NCI-H69 (cell line): ENCODE results near the gene MEPCE.
A peak's percentile ranks its signal among the peaks of the same experiment; 100 is the strongest.

ENCODE experiments used
- DNase-seq: peaks from one replicate; lab custom pipeline; 2025; lab: John Stamatoyannopoulos, UW

Gene MEPCE

DNA sequence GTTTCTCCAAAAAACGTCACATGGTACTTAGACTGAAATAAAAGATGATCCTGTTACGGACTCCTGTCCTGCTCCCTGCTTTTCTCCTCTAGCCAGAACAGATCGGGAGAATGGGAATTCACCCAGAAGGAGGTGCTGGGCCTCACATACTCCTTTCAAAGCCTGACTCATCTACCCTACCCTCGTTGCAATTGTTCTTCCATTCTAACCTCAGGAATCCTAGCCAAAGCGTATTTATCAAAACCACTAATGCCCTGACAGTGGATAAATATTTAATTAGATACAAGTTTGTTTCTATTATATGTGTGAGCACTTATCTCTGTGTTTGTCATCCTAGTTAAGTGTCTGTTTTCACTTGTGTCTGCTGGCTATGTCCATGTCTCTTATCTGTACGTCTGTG lies 22.9 kb upstream of the MEPCE start:
- no peak for DNase-seq

DNA sequence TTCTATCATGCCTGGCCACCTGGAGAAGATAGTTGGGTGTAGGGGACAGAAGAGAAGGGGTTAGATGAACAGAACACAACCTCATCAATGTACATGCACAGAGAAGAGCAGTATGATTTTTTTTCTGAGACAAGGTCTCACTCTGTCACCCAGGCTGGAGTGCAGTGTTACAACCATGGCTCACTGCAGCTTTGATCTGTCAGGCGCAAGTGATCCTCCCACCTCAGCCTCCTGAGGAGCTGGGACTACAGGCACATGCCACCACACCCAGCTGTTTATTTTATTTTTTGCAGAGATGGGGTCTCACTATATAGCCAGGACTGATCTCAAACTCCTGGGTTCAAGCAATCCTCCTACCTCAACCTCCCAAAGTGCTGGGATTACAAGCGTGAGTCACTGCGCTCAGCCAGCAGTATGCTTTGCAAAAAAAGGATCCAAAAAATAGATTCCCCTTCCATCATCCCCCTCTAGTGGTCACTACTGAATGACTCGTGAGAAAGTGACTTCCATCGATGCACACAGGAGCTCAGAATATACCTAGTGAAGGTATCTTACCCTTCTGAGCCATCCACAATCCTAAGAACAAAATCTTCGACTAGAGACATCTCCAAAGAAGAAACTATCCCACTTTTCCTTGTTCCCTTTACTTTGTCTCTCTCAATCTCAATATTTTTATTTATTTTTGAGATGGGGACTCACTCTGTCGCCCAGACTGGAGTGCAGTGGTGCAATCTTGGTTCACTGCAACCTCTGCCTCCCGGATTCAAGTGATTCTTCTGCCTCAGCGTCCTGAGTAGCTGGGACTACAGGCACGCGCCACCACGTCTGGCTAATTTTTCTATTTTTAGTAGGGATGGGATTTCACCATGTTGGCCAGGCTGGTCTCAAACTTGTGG lies 22.1 kb upstream of the MEPCE start:
- DNase-seq, result peak; percentile 71

DNA sequence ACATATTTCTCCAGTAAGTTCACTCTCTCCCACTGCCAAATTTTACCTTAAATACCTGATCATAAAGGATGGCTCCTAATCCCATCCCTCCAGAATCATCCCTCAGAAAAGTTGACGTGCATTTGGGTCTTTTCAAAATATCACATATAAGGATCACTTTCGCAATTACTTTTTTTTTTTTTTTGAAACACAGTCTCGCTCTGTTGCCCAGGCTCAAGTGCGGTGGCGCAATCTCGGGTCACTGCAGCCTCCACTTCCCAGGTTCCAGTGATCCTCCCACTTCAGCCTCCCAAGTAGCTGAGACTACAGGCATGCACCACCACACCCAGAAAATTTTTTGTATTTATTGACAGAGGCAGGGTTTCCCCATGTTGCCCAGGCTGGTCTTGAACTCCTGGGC lies 18.5 kb upstream of the MEPCE start:
- DNase-seq, result no peak

DNA sequence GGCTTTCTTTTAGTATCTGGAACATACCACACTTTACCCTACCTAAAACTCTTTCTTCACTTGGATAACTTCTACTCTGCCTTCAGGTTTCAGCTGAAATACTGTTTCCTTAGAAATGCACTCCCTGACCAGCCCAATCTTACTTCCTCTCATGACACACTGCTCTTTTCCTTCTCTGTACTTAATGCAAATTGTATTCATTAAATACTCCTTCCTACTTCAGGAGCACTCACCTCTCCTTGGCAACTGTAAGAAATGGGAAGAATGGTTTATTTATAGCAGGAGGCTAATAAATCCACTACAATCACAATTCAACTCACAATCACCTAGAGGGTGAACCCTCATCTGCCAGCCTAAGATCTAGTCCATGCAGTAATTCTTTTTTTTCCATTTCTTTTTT lies 16.3 kb upstream of the MEPCE start:
- DNase-seq, result no peak

DNA sequence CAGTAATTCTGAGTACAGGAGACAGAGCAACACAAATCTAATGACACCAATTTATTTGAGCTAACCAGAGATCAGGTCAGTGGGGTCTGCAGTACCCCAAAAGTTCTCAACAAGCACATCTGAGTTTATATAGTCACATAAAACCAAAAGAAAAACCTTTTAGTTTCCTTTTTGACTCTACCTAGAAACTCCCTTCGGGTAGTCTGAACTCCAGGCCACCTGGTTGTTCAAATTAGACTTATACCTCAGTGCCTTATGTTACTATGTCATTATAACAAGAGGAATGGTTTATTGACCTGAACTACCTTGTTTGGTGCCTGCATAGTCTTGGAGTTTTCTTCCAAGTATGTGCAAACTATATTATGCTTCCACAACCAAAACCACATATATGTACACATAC lies 15.7 kb upstream of the MEPCE start:
- no peak for DNase-seq

DNA sequence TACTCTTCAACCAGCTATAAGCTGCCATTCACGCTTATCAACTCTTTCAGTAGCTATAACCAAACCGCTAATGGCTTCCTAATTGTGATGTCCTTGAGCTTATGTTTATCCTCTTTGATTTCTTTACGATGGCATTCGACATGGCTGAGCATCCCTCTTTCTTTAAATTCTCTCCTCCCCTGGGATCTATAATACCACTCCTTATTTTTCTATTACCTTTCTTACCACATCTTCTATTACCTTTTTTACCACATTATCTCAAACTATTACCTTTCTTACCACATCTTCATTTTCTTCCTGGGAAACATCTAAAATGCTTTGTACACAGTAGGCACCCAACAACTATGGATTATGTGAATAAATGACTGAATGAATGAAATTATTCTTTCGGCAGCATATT lies 14.2 kb upstream of the MEPCE start:
- DNase-seq, result no peak

DNA sequence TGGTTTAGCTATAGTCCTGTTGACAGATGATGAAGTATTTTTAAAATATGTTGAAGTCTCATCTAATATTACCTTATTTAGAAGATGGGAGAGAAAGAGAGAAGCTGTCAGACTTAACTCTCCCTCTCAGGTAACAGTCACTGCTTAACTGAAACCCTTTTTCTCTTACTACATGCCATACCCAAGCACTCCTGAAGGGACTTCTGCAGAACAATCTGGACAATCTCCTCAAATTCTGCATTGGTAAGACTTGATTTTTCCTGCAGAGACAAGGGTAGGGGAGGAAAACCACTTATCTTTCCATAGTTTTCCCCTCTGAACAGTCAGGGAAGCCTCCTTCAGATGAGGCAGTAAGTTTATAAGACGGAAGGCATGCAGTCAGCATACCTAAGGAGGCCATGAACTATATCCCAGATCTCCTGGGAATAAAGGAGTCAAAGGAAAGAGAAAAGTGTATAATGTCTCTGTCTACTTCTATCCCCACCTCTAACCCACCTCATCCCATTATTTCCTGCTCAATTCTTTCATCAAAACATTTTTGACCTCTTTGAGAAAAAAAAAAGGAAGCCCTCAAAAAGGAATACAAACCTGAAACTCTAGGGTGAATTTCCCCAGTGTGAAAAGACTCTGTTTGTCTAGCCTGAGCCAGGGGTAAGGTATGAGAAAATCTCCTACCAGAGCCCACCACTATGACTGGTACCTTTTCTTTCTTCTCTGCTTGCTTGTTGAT lies 10.5 kb upstream of the MEPCE start:
- no peak for DNase-seq

DNA sequence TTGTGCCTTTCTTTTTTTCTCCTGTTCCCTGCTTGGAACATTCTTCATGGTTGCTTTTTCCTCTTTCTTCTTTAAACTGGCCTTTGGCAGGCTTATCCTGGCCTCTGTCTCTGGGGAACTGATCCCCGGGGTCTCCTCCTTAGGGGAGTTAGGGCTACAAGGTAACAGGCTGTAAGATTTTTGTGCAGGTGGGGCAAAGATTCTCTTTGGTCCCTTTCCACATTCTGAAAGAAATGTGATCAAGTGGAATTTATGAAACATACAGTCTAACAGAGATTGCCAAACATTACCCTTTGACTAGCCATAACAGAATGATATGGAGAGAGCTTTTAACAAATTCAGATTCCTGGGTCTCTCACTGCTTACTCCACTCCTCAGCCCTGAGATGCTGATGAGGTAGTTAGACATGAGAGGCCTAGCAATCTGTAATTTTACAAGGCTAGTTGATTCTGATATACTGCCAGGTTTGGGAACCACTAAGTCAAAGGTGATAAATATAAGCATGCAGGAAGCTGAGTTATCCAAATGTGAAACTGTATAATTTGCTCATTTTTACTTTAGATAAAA lies 9.9 kb upstream of the MEPCE start:
- no peak for DNase-seq

DNA sequence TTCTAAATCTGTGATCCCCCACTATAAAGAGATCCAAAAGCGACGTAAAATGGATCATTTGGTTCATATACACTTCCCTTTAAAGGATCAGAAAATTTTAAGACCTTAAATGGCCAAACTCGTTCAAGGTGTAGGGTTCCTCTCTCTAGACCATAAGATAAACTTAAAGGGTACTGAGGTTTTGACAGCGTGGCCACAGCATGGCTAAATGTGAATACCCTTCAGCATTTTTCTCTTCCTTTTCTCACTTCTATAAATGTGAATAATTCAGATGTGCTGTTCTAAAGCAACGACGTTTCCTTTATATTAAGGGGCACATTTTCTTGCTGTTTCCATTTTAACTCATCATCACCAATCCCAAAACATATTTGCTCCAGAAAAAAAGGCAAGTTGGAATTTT lies 6.3 kb upstream of the MEPCE start:
- DNase-seq, result no peak

DNA sequence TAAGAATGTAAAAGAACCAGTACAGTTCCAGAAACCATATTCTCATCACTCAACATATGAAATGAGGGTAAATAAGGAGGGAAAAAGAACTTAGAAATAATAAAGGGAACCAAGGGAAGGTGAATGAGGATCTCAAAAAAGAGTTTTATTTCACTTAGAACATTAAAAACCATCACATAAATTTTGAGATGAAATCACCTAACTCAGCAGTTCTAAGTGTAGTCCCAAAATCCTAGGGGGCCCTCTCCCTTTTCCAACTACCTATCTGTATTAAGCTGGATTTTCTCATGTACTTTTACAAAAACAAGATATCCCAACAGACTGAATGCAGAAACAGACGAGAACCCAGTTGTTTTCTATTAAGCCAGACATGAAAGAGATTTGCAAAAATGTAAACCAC lies 4.3 kb upstream of the MEPCE start:
- no peak for DNase-seq

DNA sequence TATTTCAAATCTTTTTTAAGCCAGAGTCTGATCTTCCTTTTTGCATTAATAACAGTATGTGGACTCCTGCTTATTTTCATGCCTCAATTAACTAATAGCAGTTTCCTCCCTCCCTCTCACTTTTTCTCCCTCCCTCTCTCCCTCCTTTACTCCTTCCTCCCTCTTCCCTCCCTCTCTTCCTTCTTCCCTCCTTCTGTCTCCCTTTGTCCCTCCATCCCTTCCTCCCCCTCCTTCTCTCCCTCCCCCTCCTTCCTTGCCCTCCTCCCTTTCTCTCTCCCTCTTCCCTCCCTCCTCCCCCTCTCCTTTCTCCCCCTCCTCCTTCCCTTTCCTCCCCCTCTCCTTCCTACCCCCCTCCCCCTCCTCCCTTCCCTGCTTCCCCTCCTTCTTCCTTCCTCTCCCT lies 3.1 kb upstream of the MEPCE start:
- DNase-seq, result no peak

DNA sequence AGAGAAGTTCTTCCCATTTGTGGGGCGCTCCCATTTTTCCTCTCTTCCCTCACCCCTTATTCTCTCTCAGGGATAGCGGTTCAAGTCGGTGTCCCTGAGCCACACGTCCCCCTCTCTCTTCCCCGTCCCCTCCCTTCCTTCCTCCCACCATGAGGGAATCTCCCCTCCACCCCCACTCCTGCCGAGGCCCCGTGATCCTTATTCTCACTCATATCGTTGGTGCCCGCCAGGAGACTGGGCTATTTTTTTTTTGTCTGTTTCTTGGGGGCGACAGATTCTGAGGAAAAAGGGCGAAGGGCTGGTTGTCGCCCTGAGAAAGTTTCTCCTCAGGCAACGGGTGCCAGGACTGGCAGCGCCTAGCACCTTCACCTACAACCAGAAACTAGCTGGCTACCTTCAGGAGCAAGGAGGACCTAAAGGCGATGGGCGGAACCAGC lies 1.9 kb upstream of the MEPCE start:
- DNase-seq, result no peak

DNA sequence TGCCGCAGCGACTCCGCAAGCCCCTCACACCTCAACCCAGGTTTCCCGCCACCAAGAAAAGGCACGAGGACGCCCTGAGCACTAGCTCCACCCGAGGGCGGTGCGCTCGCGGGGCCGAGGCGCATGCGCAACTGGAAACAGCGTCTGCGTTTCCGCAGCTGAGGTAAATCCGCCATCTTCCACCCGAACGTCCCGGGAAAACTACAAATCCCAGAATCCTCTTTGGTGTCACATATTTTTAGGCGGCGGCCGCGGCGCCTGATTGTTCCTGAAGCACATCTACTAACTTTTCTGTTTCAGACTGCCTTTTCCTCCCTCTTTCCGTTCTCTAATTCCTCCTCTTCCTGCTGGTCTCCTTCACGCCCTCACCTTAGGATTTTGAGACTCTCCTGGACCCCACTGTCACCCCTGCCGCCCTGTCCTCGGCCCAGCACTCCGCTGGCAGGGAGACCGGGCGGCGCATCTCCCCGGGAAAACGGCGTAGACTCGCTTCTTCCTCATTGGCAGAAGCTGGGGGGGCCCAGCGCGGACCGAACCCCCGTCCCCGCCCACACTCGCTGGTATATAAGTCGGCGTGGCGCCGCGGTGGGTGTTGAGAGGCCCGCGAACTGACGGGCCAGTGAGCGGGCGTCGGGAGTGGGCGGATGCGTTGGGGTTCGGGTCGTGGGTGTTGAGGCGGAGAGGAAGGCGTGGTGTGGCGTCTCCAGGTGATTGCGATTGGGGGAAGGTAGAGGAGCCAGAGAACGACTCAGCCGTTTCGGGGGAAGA lies 1.2 kb upstream of the MEPCE start, which contains the start of gene ZCWPW1:
ZCWPW1 (minus strand) TSS at position 505 of the 768 bp plus-strand sequence. CDS start 8,054 bp downstream, outside the sequence.
- DNase-seq, result peak; percentile 98

DNA sequence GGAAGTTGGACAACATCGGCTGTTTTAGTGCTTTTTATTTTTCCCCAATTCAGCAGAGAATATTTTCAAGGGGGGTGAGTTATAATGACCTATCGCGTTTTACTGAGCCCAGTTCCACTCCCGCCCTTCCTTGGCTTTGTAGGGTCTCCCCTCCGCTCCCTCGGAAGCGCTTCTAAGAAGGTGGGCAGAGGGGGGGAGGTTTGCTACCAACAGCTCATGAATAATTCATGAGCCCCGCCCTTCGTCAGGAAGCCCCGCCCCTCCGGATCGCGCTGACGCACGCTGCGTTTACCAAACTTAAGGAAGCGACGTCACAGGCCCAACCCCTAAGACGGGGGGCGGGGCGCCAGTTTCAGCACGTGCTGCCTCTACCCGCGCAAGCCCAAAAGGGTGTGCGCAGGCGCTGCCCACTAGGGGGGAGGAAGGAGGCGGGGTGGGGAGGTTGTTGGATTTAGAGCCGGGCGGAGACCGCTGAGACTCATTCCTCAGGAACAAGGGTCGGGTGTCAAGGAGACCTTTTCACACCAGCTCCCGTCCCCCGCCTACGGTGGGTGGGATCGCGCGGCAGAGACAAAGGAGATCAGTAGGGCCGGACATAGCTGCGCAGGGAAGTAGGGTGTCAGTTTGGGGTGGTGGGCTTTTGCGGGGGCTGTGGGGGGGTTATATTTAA lies 529 bp upstream of the MEPCE start:
- DNase-seq, result peak; percentile 100

DNA sequence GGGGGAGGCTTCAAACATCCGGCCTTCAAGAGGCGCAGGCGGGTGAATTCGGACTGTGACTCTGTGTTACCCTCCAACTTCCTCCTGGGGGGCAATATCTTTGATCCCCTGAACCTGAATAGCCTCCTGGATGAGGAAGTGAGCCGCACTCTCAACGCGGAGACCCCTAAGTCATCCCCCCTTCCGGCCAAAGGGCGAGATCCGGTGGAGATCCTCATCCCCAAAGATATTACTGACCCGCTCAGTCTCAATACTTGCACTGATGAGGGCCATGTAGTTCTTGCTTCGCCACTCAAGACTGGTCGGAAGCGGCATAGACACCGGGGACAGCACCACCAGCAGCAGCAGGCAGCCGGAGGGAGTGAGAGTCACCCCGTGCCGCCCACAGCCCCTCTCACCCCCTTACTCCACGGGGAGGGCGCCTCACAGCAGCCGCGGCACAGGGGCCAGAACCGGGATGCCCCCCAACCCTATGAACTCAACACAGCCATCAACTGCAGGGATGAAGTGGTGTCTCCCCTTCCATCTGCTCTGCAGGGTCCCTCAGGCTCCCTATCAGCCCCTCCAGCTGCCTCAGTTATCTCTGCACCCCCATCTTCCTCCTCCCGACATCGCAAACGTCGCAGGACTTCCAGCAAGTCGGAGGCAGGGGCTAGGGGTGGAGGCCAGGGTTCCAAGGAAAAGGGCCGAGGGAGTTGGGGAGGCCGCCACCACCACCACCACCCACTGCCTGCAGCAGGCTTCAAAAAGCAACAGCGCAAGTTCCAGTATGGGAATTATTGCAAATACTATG lies 1.1 kb downstream of the MEPCE start:
- no peak for DNase-seq

DNA sequence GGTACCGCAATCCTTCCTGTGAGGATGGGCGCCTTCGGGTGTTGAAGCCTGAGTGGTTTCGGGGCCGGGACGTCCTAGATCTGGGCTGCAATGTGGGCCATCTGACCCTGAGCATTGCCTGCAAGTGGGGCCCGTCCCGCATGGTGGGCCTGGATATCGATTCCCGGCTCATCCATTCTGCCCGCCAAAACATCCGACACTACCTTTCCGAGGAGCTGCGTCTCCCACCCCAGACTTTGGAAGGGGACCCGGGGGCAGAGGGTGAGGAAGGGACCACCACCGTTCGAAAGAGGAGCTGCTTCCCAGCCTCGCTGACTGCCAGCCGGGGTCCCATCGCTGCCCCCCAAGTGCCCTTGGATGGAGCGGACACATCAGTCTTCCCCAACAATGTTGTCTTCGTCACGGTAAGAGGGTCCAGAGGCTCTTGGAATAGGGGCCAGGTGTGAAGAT lies 1.7 kb downstream of the MEPCE start:
- no peak for DNase-seq

DNA sequence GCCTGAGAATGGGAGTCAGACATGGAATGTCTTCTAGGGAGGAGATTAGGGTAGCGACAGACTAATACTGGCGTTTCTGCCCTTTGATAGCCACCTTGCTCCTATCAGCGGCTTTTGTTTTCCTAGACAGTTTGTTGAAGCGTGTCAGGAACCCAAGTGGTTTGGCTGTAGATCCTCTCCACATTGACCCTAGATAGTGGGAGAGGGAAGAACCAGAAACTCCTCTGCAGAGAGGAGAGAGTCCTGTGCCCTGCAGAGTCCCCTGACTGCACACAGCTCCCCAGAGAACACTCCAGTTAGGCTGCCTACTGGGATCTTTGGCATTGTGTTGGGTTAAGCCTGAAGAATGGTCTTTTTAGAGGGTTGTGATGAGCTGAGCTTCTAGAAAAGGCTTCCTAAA lies 2.4 kb downstream of the MEPCE start:
- no peak for DNase-seq

DNA sequence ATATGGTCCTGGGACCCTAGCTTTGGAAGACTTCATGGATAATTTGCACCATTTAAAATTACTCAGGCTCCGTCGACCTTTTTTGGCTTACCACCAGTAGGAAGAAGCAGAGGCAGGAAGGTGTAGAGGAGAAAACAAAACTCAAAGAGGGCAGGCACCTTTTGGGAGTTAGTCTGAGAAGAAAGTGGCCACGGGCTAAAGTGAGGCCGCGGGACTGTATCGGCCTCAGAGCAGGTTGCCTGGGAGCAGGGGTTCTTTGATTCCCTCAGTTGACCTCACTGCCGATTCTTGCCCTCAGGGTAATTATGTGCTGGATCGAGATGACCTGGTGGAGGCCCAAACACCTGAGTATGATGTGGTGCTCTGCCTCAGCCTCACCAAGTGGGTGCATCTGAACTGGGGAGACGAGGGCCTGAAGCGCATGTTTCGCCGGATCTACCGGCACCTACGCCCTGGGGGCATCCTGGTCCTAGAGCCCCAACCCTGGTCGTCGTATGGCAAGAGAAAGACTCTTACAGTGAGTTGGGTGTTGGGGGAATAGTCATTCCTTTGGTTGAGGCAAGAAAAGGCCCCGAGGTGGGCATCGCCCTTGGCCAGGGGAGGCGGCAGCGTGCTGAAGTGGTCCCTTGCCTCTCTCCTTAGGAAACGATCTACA lies 3.1 kb downstream of the MEPCE start:
- no peak for DNase-seq

DNA sequence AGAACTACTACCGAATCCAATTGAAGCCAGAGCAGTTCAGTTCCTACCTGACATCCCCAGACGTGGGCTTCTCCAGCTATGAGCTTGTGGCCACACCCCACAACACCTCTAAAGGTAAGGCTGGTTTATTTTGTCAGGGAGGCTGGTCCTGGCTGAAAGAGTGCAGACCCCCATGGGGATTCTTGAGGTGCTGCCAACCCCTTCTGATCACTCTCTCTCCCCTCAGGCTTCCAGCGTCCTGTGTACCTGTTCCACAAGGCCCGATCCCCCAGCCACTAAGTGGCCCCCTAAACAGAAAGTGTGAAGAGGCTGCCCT lies 3.6 kb downstream of the MEPCE start:
- DNase-seq, result no peak

DNA sequence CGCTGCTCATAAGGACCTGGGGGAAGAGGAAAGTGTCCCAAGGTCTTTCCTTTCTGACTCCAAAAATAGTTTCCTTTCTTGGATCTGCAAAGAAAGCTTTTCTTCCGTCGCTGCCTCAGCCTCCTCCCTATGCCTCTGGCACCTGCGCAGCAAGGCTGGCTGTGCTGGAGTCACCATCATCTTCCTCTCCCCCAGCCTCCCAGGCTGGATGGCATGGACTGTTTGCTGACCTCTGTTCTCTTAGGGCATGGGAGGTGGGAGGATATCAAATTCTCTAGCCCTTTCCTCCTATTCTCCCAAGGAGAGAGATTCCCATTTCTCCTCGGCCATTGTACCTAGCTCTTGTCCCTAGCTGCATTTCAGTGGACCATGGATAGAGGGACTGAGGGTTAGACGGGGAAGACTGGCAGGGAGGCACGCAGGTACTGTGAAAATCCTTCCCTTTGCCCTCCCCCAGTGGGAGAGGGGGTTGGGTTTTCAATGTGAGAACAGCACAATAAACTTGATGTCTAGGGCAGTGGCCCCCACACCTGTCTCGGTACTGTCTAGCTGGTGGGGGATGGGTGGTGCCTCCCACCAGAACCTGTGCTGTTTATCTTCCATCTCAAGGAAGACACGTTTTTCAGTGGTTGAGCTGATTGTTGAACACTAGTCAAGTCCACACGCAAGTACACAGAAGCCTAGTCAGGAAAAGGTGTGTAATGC lies 4.1 kb downstream of the MEPCE start:
- no peak for DNase-seq
